K562 (cell line): ENCODE data around the gene GREB1. TPM values are rescaled to one million over a fixed set of nuclear protein-coding genes. Genes with fewer than 3 reads are reported as not detected.
A peak's percentile ranks its signal among the peaks of the same experiment; 100 is the strongest.

Experiments used
- ATAC-seq: fragments of 200-7000 bp; cut with Tn5 transposase; 3 replicates; pipeline ENCODE4 v1.9.1; 2020; ENCODE audit warnings: moderate library complexity
- BruUV-seq: library from RNA; stranded (reverse); fragments of 400-500 nt; replicated peaks from 2 replicates; lab custom pipeline; 2021; lab: Mats Ljungman, UMichigan
- CTCF ChIA-PET: fragments of 300-600 bp; formaldehyde crosslinking; extraction: SDS; loops from one replicate; lab custom pipeline; 2021; ENCODE audit warnings: low intra/inter-chr PET ratio; lab: Yijun Ruan, JAX
- POLR2A ChIA-PET: fragments of 300-600, 350-650 bp; sonication (Branson Sonifier 250); formaldehyde crosslinking; extraction: SDS; loops from one replicate; lab custom pipeline; 2021; ENCODE audit warnings: antibody characterized with exemption, inconsistent platforms; lab: Yijun Ruan, JAX
- DNase-seq, 4 experiments: peaks; one replicate each; pipeline versions ENCODE4 v3.0.0 to v3.0.0-alpha.2; 2011 to 2018; ENCODE audit warnings: low spot score in 3 of 4, mixed read lengths in 3 of 4; ENCODE audit errors: extremely low read depth in 1 of 4
- FAIRE-seq: peaks from 2 replicates; lab custom pipeline; 2011; peaks lifted over from hg19 to GRCh38; lab: Jason Lieb, UNC
- H2AFZ ChIP-seq: 2 replicates; pipeline ENCODE4 v1.6.0; 2011; ENCODE audit warnings: low read depth, low read length, control low read depth, inconsistent platforms
- H3K27ac ChIP-seq: fragments of 200-600 bp; 3 replicates; pipeline ENCODE4 v1.8.0; 2011; ENCODE audit warnings: low read depth, mild to moderate bottlenecking, control low read depth, inconsistent platforms, low read length, moderate library complexity, mixed read lengths; ENCODE audit errors: extremely low read depth
- H3K27me3 ChIP-seq, 2 experiments: fragments of 300-600 bp in 1 of 2; 2 replicates in 1 of 2; 3 replicates in 1 of 2; pipeline versions ENCODE4 v1.6.0 to v1.8.0; 2011; ENCODE audit warnings: inconsistent platforms in 2 of 2, low read length in 2 of 2, mild to moderate bottlenecking in 1 of 2, mixed read lengths in 1 of 2, moderate library complexity in 1 of 2; ENCODE audit not compliant: control insufficient read depth in 2 of 2, insufficient read depth in 2 of 2
- H3K36me3 ChIP-seq: fragments of 300-600 bp; 3 replicates; pipeline ENCODE4 v1.8.0; 2011; ENCODE audit warnings: mild to moderate bottlenecking, low read length, inconsistent platforms; ENCODE audit not compliant: control insufficient read depth, insufficient read depth
- H3K4me1 ChIP-seq, 2 experiments: fragments of 200-600 bp in 1 of 2; replicated peaks in 1 of 2; 2 replicates in 1 of 2; 3 replicates in 1 of 2; pipeline versions ENCODE4 v1.5.1 to v1.8.0; 2011; ENCODE audit warnings: inconsistent platforms in 2 of 2, low read length in 2 of 2, mild to moderate bottlenecking in 1 of 2, mixed read lengths in 1 of 2, moderate library complexity in 1 of 2; ENCODE audit not compliant: control insufficient read depth in 2 of 2, insufficient read depth in 2 of 2
- H3K4me2 ChIP-seq: 2 replicates; pipeline ENCODE4 v1.6.1; 2011; ENCODE audit warnings: low read length, control low read depth, inconsistent platforms, mixed read lengths; ENCODE audit not compliant: insufficient read depth
- H3K4me3 ChIP-seq: fragments of 200-600 bp; sonication (generic), shearing (Covaris generic); 2 replicates; pipeline ENCODE4 v1.5.1; 2016; ENCODE audit warnings: control low read depth, inconsistent platforms
- H3K79me2 ChIP-seq: fragments of 200-600 bp; 3 replicates; pipeline ENCODE4 v1.8.0; 2011; ENCODE audit warnings: low read length, inconsistent platforms; ENCODE audit not compliant: control insufficient read depth, insufficient read depth
- H3K9ac ChIP-seq, 2 experiments: 2 replicates each; pipeline versions ENCODE4 v1.6.0 to v1.6.1; 2011; ENCODE audit warnings: low read depth in 2 of 2, low read length in 2 of 2, control low read depth in 1 of 2, inconsistent platforms in 1 of 2, mild to moderate bottlenecking in 1 of 2, mixed read lengths in 1 of 2; ENCODE audit not compliant: insufficient read depth in 1 of 2
- H3K9me1 ChIP-seq: one replicate; pipeline ENCODE4 v1.6.0; 2011; ENCODE audit warnings: inconsistent platforms, mild to moderate bottlenecking, low read length, moderate library complexity; ENCODE audit not compliant: control insufficient read depth, insufficient read depth
- H3K9me3 ChIP-seq: replicated peaks from 2 replicates; pipeline ENCODE4 v1.5.1; 2011; ENCODE audit warnings: low read depth, low read length, inconsistent platforms; ENCODE audit not compliant: control insufficient read depth, insufficient read depth
- H4K20me1 ChIP-seq: replicated peaks from 2 replicates; pipeline ENCODE4 v1.6.1; 2011; ENCODE audit warnings: low read length, inconsistent platforms, mixed read lengths; ENCODE audit not compliant: control insufficient read depth, insufficient read depth
- ARID1B ChIP-seq: fragments of 450-650 bp; IDR thresholded peaks from 2 replicates; pipeline ENCODE4 v1.6.1; 2016; ENCODE audit warnings: antibody characterized with exemption, mild to moderate bottlenecking, inconsistent platforms
- BHLHE40 ChIP-seq: IDR thresholded peaks from 2 replicates; pipeline ENCODE4 v1.6.1; 2011; ENCODE audit warnings: low read length, improper control_type of control experiment
- EP300 ChIP-seq: IDR thresholded peaks from 2 replicates; pipeline ENCODE4 v1.6.1; 2012; ENCODE audit warnings: low read length, improper control_type of control experiment
- FOXJ3 ChIP-seq: sonication (generic); formaldehyde crosslinking; IDR thresholded peaks from 2 replicates; pipeline ENCODE4 v1.4.0; 2020; ENCODE audit warnings: mild to moderate bottlenecking, missing genetic modification reagents
- HMG20A ChIP-seq: fragments of 450-650 bp; formaldehyde crosslinking; conservative IDR thresholded peaks from 2 replicates; pipeline ENCODE4 v1.4.0; 2020; ENCODE audit warnings: mild to moderate bottlenecking, mixed read lengths
- HNRNPLL ChIP-seq: fragments of 200-400 bp; formaldehyde crosslinking; IDR thresholded peaks from 2 replicates; pipeline ENCODE4 v1.6.1; 2017; ENCODE audit warnings: low read length, low read depth, mild to moderate bottlenecking; ENCODE audit not compliant: poor library complexity, severe bottlenecking
- MIER1 ChIP-seq: fragments of 450-650 bp; IDR thresholded peaks from 2 replicates; pipeline ENCODE4 v1.6.1; 2016; ENCODE audit warnings: antibody characterized with exemption, mild to moderate bottlenecking, low read depth
- NELFE ChIP-seq: IDR thresholded peaks from 2 replicates; pipeline ENCODE4 v1.6.1; 2011; ENCODE audit warnings: mild to moderate bottlenecking; ENCODE audit not compliant: insufficient read depth, insufficient read length
- SPI1 ChIP-seq: IDR thresholded peaks from 2 replicates; pipeline ENCODE4 v1.6.1; 2011; ENCODE audit warnings: low read depth, low read length, control low read depth, borderline replicate concordance
- ZNF24 ChIP-seq: fragments of 450-650 bp; IDR thresholded peaks from 2 replicates; pipeline ENCODE4 v1.6.1; 2016
- ZSCAN32 ChIP-seq: fragments of 450-650 bp; formaldehyde crosslinking; IDR thresholded peaks from 2 replicates; pipeline ENCODE4 v1.4.0; 2020; ENCODE audit warnings: mild to moderate bottlenecking, moderate library complexity
- WGBS: fragments of 100-300 bp; shearing (Covaris generic); methylation state at CpG from one replicate; pipeline ENCODE4 v1.1.6; 2016; ENCODE audit warnings: low coverage, mixed read lengths; ENCODE audit not compliant: insufficient coverage; ENCODE audit errors: missing lambda C conversion rate; 5-methylcytosine and 5-hydroxymethylcytosine counted together
- in situ Hi-C: fragments of 300-500 bp; cut with MboI; formaldehyde crosslinking; loops from 4 replicates; pipeline ENCODE4 v1.15.0; 2018; ENCODE audit warnings: inconsistent platforms, mixed read lengths
- intact Hi-C: fragments of 100-400 bp; cut with micrococcal nuclease; formaldehyde crosslinking; loops from 2 replicates; pipeline ENCODE4 v1.14.2; 2022
- polyA plus RNA-seq, 8 experiments: library from polyadenylated mRNA; depleted of rRNA in 4 of 8; stranded (reverse) in 5 of 8; unstranded in 3 of 8; fragments of >200 nt; fragmentation: Nextera tagmentation in 2 of 8; fragmentation: Illumina TruSeq in 1 of 8; extraction: Ambion mirVana in 2 of 8; extraction: Trizol in 1 of 8; gene quantifications; 2 replicates each; pipeline versions ENCODE4 v1.2.1 to v1.2.3, GENCODE V29; 2011 to 2014; ENCODE audit warnings: inconsistent platforms in 1 of 8, missing spikeins in 1 of 8
- total RNA-seq, 7 experiments: library from RNA; depleted of rRNA in 6 of 7; stranded (reverse); fragments of >200 nt in 6 of 7; fragmentation: Illumina TruSeq in 2 of 7; extraction: Trizol in 2 of 7; gene quantifications; 2 replicates each; pipeline versions ENCODE4 v1.2.1 to v1.2.3, GENCODE V29; 2011 to 2021; ENCODE audit warnings: low replicate concordance in 1 of 7
- TF ChIP-seq, protein P1 (sequence below): fragments of 450-650 bp; IDR thresholded peaks from 2 replicates; pipeline ENCODE4 v1.6.1; 2017; ENCODE audit warnings: antibody characterized with exemption, mild to moderate bottlenecking

The GREB1 gene
- total and polyA plus RNA-seq, 9 of the 15 experiments (the other 6 are each of a cell fraction or from before 2014, with no cell fraction given) = 0.04 to 0.86 (median 0.10) TPM; not detected in 1

DNA sequence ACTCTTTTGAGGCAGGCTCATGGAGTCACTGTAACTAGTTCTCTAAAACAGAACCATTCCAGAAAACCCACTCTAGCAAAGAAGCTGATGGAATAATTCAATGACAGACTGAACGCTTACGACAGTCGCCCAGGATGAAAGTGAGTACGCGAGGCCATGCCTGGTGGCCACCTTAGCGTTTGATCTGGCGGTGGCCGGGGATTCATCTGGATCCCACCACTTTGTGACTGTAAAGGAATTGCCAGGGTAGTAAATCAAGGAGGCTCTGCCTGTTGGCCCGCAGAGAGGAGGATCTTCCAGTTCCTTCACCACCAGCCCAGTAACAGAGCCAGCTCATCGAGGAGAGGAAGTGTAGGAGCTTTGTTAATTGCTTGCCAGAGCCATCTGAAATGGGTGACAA lies 34.6 kb downstream of the GREB1 start:
- ChIA-PET CTCF (no interaction called here), POLR2A (interaction anchor here (0.6 kb wide), 1 partner anchor 1235 kb away, joined by 3 read pairs; no protein-coding TSS in a partner anchor)
- 6% methylated on average over 10 of the region's 10 CpGs for WGBS
- Histone ChIP-seq H3K27ac (no peak overlapping the region), H3K79me2 (no peaks in the 10 kb centered on the region), H3K9ac (no peak overlapping the region), H2AFZ (no peak overlapping the region), H4K20me1 (peaks cover 3% of the 10 kb centered on the region; the same call in 1 of the 2 replicates), H3K9me1 (no peaks in the 10 kb centered on the region), H3K9me3 (no peaks in the 10 kb centered on the region), H3K36me3 (no peaks in the 10 kb centered on the region), H3K4me1 (peaks cover 2 to 8% of the 10 kb centered on the region in 2 experiments; a peak in 3 of 5 replicates), H3K27me3 (peaks cover 21 to 54% of the 10 kb centered on the region in 2 experiments; a peak in 4 of 5 replicates), H3K4me3 (no peak overlapping the region), H3K4me2 (no peak overlapping the region)
- FAIRE-seq (no peak), DNase-seq (no peak), ATAC-seq (no peak)
- intact Hi-C loops = no loop called here
- BruUV-seq = no TSS peak
- in situ Hi-C loops = no loop called here
- TF ChIP-seq SPI1 = 0 out of 2 replicates have a peak, but pooled peaks have one; percentile 29
- TF ChIP-seq MIER1 = no peak

DNA sequence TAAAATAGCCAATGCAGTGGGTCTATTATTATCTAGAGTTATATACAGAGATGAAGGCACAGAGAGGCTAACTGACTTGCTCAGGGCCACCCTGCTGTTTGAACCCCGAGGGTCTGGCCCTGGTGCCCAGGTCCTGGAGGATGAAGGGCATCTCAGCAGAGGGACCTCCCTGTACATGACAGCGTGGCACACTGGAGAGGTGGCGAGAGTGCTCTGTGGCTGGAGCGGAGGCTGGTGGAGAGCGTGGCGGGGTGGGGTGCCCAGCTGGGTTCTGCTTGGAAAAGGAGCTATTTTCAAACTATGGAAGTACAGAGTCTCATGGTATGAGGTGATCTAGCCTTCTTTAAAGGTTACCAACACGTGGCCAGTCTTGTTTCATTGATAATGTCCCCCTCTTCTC lies 35.8 kb downstream of the GREB1 start:
- 6% methylated on average over 6 of the region's 7 CpGs for WGBS
- Histone ChIP-seq H3K36me3 (no peaks in the 10 kb centered on the region), H3K27ac (no peak overlapping the region), H3K27me3 (peaks cover 21 to 66% of the 10 kb centered on the region in 2 experiments; a peak in 4 of 5 replicates), H3K9me1 (no peaks in the 10 kb centered on the region), H3K4me3 (no peak overlapping the region), H3K4me2 (no peak overlapping the region), H3K9me3 (no peaks in the 10 kb centered on the region), H3K79me2 (no peaks in the 10 kb centered on the region), H2AFZ (no peak overlapping the region), H4K20me1 (no peaks in the 10 kb centered on the region), H3K9ac (no peak overlapping the region), H3K4me1 (peaks cover 2 to 8% of the 10 kb centered on the region in 2 experiments; a peak in 3 of 5 replicates)
- in situ Hi-C loops = no loop called here
- FAIRE-seq = no peak
- intact Hi-C loops = no loop called here
- BruUV-seq = no TSS peak
- CTCF ChIA-PET = interaction anchor here (0.7 kb wide), 1 partner anchor 436 kb away, joined by 4 read pairs; no protein-coding TSS in a partner anchor
- ATAC-seq = no peak
- DNase-seq = no peak
- POLR2A ChIA-PET = no interaction called here
- TF ChIP-seq HNRNPLL (no peak), ZNF24 (no peak), ZSCAN32 (CRISPR knock-in tag) (no peak), BHLHE40 (no peak), HMG20A (no peak), ARID1B (no peak), FOXJ3 (CRISPR knock-in tag) (no peak), NELFE (no peak), EP300 (no peak)
- TF ChIP-seq, protein P1, sequence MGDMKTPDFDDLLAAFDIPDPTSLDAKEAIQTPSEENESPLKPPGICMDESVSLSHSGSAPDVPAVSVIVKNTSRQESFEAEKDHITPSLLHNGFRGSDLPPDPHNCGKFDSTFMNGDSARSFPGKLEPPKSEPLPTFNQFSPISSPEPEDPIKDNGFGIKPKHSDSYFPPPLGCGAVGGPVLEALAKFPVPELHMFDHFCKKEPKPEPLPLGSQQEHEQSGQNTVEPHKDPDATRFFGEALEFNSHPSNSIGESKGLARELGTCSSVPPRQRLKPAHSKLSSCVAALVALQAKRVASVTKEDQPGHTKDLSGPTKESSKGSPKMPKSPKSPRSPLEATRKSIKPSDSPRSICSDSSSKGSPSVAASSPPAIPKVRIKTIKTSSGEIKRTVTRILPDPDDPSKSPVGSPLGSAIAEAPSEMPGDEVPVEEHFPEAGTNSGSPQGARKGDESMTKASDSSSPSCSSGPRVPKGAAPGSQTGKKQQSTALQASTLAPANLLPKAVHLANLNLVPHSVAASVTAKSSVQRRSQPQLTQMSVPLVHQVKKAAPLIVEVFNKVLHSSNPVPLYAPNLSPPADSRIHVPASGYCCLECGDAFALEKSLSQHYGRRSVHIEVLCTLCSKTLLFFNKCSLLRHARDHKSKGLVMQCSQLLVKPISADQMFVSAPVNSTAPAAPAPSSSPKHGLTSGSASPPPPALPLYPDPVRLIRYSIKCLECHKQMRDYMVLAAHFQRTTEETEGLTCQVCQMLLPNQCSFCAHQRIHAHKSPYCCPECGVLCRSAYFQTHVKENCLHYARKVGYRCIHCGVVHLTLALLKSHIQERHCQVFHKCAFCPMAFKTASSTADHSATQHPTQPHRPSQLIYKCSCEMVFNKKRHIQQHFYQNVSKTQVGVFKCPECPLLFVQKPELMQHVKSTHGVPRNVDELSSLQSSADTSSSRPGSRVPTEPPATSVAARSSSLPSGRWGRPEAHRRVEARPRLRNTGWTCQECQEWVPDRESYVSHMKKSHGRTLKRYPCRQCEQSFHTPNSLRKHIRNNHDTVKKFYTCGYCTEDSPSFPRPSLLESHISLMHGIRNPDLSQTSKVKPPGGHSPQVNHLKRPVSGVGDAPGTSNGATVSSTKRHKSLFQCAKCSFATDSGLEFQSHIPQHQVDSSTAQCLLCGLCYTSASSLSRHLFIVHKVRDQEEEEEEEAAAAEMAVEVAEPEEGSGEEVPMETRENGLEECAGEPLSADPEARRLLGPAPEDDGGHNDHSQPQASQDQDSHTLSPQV = no peak
